Adipocyte (in vitro differentiated cells): ENCODE results near the gene FNDC5.
"Not testable (repeated sequence)": the region's sequence is repeated elsewhere in the genome, so short reads cannot be mapped to it uniquely, and the experiment has no call there.

Source experiments
- DNase-seq: peaks from one replicate; pipeline ENCODE4 v3.0.0-alpha.2; 2015; ENCODE audit warnings: low read depth
- H3K27me3 ChIP-seq: replicated peaks from 2 replicates; pipeline ENCODE4 v1.7.0; 2013; ENCODE audit warnings: mild to moderate bottlenecking, low read length, moderate library complexity; ENCODE audit not compliant: control insufficient read depth, insufficient read depth
- H3K36me3 ChIP-seq: 2 replicates; pipeline ENCODE4 v1.7.0; 2013; ENCODE audit warnings: low read length, mild to moderate bottlenecking, moderate library complexity; ENCODE audit not compliant: control insufficient read depth, insufficient read depth, severe bottlenecking
- H3K4me1 ChIP-seq: 2 replicates; pipeline ENCODE4 v1.7.0; 2013; ENCODE audit warnings: mild to moderate bottlenecking, low read length, moderate library complexity; ENCODE audit not compliant: control insufficient read depth, insufficient read depth
- H3K4me3 ChIP-seq: 2 replicates; pipeline ENCODE4 v1.7.0; 2013; ENCODE audit warnings: mild to moderate bottlenecking, low read length, moderate library complexity
- H3K9ac ChIP-seq: 2 replicates; pipeline ENCODE4 v1.7.0; 2013; ENCODE audit warnings: mild to moderate bottlenecking, low read length, moderate library complexity
- H3K9me3 ChIP-seq: 2 replicates; pipeline ENCODE4 v1.7.0; 2013; ENCODE audit warnings: mild to moderate bottlenecking, low read length, moderate library complexity; ENCODE audit not compliant: control insufficient read depth

Gene FNDC5

DNA sequence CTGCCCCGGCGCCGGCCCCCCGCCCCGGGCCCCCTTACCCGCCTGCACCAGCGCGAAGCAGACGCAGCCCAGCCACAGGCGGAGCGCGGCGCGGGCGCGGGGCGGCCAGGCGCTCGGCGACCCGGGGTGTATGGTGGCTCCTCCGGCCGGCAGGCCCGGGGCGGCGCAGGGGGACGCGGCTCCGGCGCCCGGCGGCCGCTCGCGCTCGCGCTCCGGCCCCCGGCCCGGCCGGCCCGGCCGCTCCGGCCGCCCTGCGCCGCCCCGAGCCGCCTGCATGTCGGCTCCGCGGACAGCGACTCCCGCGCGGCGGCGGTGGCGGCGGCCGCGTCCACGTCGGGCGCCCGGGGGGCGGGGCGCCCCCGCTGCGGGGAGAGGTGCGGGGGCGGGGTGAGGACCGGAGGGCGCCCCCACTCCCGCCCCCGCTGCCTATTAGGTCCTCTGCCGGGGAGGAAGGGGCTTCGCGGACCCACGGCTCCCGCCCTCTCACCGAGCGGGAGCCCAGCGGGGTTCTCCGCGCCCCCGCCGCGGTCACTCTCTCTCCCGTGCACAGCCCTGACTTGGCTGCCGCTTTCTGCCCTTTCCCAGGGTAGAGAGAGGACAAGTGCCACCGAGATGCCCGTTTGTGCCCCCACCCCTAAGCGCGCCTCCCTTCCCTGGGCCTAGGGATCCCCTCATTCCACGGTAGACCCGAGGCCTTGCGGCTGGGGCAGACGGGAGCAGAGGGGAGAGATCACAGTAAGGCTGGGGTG is at the start of gene FNDC5:
Gene FNDC5 (minus strand): TSS at position 298 of the 749 bp plus-strand sequence.
- Histone ChIP-seq H3K4me3 (peak within 1 kb of the TSS; percentile 69), H3K9ac (peak within 1 kb of the TSS; percentile 28), H3K9me3 (no peaks in the 10 kb centered on the region), H3K36me3 (no peaks in the 10 kb centered on the region), H3K4me1 (peaks cover 3% of the 10 kb centered on the region), H3K27me3 (peaks cover 8% of the 10 kb centered on the region)
- peak; percentile 65 for DNase-seq

DNA sequence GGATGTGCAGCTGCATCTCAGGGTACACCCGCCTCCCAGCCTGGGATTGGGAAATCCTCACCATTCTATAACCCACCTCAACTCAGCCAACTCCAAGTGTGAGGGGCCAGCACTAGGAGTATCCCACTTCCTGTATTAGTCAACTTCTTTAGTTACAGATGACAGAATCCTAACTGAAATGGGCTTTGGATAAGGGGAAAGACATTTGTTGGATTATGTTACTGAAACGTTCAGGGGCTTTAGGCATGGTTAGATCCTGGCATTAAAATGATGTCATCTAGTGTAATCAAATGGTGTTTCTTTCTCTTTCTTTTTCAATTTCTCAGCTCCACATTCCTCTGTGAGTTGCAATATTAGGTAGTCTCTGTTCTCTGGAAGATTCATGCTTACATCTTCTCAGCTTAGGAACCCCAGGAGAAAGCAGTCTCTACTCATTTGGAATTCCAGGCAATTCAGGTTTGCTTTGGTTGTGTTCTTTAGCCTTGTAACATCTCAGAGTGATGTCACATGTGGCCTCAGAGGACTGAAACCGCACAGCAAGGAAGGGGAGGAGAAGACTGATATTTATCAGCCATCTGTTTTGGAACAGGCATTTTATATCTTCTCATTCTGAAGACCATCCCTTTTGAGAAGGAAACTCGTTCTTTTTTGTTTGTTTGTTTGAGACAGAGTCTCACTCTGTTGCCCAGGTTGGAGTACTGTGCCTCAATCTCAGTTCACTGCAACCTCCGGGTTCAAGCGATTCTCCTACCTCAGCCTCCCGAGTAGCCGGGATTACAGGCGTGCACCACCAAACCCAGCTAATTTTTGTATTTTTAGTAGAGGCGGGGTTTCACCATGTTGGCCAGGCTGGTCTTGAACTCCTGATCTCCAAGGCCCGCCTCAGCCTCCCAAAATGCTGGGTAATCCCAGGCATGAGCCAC is 49.4 kb upstream of the FNDC5 start:
- peak; percentile 56 for DNase-seq
- Histone ChIP-seq H3K9ac (no peak overlapping the region), H3K27me3 (peaks cover 7% of the 10 kb centered on the region), H3K9me3 (no peaks in the 10 kb centered on the region), H3K4me3 (peak overlapping the region; percentile 32), H3K4me1 (peaks cover 24% of the 10 kb centered on the region), H3K36me3 (no peaks in the 10 kb centered on the region)

GRCh38 chr1:32918179-32918578 is 47.5 kb upstream of the FNDC5 start:
- Histone ChIP-seq H3K27me3 (peaks cover 3% of the 10 kb centered on the region), H3K36me3 (no peaks in the 10 kb centered on the region), H3K4me3 (no peak overlapping the region), H3K4me1 (peaks cover 18% of the 10 kb centered on the region), H3K9ac (no peak overlapping the region), H3K9me3 (no peaks in the 10 kb centered on the region)
- no peak for DNase-seq

- H3K9ac ChIP-seq = no peak overlapping the region
- no peaks in the 10 kb centered on the region for H3K36me3 ChIP-seq
- H3K27me3 ChIP-seq = peaks cover 3% of the 10 kb centered on the region
- DNase-seq = no peak
- H3K4me3 ChIP-seq = no peak overlapping the region
- no peaks in the 10 kb centered on the region for H3K9me3 ChIP-seq
- peaks cover 18% of the 10 kb centered on the region for H3K4me1 ChIP-seq
Observed at GRCh38 chr1:32917521-32917920, 46.8 kb upstream of the FNDC5 start.

- Histone ChIP-seq H3K4me1 (peaks cover 15% of the 10 kb centered on the region), H3K4me3 (no peak overlapping the region), H3K9me3 (no peaks in the 10 kb centered on the region), H3K27me3 (peaks cover 3% of the 10 kb centered on the region), H3K9ac (no peak overlapping the region), H3K36me3 (no peaks in the 10 kb centered on the region)
- no peak for DNase-seq
Observed at GRCh38 chr1:32915766-32916706, 45.3 kb upstream of the FNDC5 start.

DNA sequence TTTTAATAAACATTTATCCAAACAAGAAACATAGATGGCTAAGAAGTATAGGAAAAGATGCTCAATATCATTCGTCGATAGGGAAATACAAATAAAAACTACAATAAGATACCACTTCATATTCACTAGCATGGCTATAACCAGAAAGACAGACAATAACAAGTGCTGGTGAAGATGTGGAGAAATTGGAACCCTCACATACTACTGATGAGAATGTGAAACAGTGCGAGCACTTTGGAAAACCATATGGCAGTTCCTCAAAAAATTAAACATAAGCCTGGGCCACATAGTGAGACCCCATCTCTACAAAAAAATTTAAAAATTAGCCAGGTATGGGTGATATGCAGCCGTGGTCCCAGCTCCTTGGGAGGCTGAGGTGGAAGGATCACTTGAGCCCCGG is 39.6 kb upstream of the FNDC5 start:
- no peak for DNase-seq
- H3K9ac ChIP-seq = no peak overlapping the region
- H3K27me3 ChIP-seq = peaks cover 3% of the 10 kb centered on the region

DNA sequence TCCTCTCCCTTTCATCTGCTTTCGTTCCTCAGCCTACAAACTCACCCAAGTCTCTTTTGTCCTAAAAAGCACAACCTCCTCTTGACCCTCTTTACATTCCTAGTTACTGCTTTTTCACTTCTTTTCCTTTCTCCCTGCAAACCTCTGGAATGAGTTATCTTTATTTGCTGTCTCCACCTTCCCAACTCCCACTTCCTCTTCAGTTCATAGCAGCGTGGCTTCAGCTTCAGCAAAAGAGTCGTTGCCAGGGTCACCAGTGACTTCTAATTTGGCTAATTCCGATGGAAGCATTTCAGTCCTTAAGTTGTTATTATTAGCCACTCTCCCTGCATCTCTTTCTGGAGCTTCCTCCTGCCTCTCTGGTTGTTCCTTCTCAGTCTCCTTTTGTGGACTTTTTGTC is 36.7 kb upstream of the FNDC5 start:
- H3K9ac ChIP-seq = no peak overlapping the region
- H3K4me3 ChIP-seq = no peak overlapping the region
- no peak for DNase-seq
- H3K36me3 ChIP-seq = no peaks in the 10 kb centered on the region
- H3K27me3 ChIP-seq = no peaks in the 10 kb centered on the region
- H3K9me3 ChIP-seq = peaks cover 4% of the 10 kb centered on the region
- no peaks in the 10 kb centered on the region for H3K4me1 ChIP-seq

More for the DNA sequence above, 39.6 kb upstream of the FNDC5 start:
- H3K36me3 ChIP-seq = no peaks in the 10 kb centered on the region
- H3K9me3 ChIP-seq = peaks cover 4% of the 10 kb centered on the region
- H3K4me3 ChIP-seq = no peak overlapping the region
- H3K4me1 ChIP-seq = no peaks in the 10 kb centered on the region

DNA sequence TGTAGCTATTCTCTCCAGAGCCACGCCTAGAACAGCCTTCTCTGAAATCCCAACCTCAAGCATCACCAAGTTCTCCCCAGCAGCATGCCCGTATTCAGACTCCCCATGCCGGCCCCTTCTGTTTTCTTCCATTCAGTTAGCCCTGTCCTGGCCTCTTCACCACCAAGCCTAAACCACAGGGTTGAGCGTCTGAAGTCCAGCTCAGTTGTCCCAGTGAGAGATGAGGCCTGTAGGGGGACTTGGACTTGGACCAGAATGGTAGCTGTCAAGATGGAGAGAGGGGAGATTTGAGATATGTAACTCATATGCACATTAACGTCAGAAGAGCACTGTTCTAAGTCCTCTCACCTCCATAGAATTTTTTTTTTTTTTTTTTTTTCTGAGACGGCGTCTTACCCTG is 35.9 kb upstream of the FNDC5 start:
- Histone ChIP-seq H3K9ac (no peak overlapping the region), H3K9me3 (peaks cover 4% of the 10 kb centered on the region), H3K4me3 (no peak overlapping the region), H3K27me3 (no peaks in the 10 kb centered on the region), H3K4me1 (no peaks in the 10 kb centered on the region), H3K36me3 (no peaks in the 10 kb centered on the region)
- DNase-seq = no peak

DNA sequence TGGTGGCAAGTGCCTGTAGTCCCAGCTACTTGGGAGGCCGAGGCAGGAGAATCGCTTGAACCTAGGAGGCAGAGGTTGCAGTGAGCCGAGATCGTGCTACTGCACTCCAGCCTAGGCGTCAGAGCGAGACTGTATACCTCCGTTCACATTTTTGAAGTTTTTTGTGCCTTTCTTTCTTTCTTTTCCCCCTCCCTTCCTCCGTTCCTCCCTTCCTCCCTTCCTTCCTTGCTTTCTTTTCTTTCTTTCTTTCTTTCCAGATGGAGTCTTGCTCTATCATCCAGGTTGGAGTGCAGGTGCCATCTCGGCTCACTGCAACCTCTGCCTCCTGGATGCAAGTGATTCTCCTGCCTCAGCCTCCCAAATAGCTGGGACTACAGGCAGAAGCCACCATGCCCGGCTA is 34.9 kb upstream of the FNDC5 start:
- H3K4me1 ChIP-seq, H3K4me3 ChIP-seq, H3K36me3 ChIP-seq, DNase-seq, H3K9ac ChIP-seq, H3K27me3 ChIP-seq, H3K9me3 ChIP-seq: not testable (repeated sequence)

- H3K9me3 ChIP-seq = no peaks in the 10 kb centered on the region
- H3K4me1 ChIP-seq = no peaks in the 10 kb centered on the region
- H3K36me3 ChIP-seq = no peaks in the 10 kb centered on the region
- H3K9ac ChIP-seq = no peak overlapping the region
- no peak for DNase-seq
- no peak overlapping the region for H3K4me3 ChIP-seq
- H3K27me3 ChIP-seq = no peaks in the 10 kb centered on the region
Observed at GRCh38 chr1:32904797-32905196, 34.1 kb upstream of the FNDC5 start.
